ENCODE data around the gene PSEN1. TPM values are rescaled to one million over a fixed set of nuclear protein-coding genes. Genes with fewer than 3 reads are reported as not detected.

Gene PSEN1
- total and polyA plus RNA-seq, 10 donors: 15.9 to 74.7 (median 47.2) TPM

DNA sequence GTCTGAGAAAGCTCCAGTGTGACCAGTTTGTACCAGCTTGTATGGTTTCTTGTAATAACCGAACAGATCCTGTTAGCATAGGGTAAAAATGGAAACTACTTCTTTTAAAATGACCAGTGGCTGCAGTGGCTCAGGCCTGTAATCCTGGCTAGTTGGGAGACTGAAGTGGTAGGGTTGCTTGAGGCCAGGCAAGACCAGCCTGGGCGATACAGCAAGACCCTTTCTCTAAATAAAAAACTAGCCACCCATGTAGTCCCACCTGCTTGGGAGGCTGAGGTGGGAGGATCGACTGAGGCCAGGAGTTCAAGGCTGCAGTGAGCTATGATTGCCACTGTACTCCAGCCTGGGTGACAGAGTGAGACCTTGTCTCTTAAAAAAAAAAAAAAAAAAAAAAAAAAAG lies 7.3 kb downstream of the PSEN1 start:
- Histone ChIP-seq H3K4me1 (peaks cover 4 to 71% (median 32%) of the 10 kb centered on the region in 6 donors), H3K36me3 (peaks cover 0 to 22% (median 10%) of the 10 kb centered on the region in 6 donors), H3K4me3 (no peak overlapping the region), H3K27me3 (replicated peaks in 1 of 7) (no peaks in the 10 kb centered on the region), H3K9me3 (no peaks in the 10 kb centered on the region), H3K27ac (no peak overlapping the region)
- no peak for TF ChIP-seq POLR2AphosphoS5 (IDR thresholded peaks at IDR 0.05)
- TF ChIP-seq, protein P1, sequence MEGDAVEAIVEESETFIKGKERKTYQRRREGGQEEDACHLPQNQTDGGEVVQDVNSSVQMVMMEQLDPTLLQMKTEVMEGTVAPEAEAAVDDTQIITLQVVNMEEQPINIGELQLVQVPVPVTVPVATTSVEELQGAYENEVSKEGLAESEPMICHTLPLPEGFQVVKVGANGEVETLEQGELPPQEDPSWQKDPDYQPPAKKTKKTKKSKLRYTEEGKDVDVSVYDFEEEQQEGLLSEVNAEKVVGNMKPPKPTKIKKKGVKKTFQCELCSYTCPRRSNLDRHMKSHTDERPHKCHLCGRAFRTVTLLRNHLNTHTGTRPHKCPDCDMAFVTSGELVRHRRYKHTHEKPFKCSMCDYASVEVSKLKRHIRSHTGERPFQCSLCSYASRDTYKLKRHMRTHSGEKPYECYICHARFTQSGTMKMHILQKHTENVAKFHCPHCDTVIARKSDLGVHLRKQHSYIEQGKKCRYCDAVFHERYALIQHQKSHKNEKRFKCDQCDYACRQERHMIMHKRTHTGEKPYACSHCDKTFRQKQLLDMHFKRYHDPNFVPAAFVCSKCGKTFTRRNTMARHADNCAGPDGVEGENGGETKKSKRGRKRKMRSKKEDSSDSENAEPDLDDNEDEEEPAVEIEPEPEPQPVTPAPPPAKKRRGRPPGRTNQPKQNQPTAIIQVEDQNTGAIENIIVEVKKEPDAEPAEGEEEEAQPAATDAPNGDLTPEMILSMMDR (IDR thresholded peaks at IDR 0.05 in 8 of 11, conservative IDR thresholded peaks at IDR 0.05 in 3 of 11): no peak
- no peak for TF ChIP-seq POLR2A (IDR thresholded peaks at IDR 0.05)
- DNase-seq: no peak
- intact Hi-C loops (cut with DNase I; ENCODE audit: low total_unique reads): no loop called here
- 90 to 95% (median 92%) methylated on average over 3 of the region's 3 CpGs for WGBS, 5 donors

DNA sequence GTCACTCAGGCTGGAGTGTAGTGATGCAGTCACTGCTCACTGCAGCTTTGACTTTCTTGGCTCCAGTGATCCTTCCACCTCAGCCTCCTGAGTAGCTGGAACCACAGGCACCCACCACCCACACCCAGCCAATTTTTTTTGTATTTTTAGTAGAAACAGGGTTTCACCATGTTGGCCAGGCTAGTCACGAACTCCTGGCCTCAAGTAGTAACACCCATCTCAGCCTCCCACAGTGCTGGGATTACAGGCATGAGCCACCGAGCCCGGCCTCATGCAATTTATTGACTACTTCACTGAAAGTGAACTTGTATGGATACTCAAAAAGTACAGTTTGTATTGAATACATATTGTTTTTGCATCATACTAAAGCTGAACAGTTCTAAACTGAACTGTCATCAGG lies 9.1 kb downstream of the PSEN1 start:
- Histone ChIP-seq H3K36me3 (peaks cover 0 to 40% (median 24%) of the 10 kb centered on the region in 6 donors), H3K4me3 (no peak overlapping the region), H3K27me3 (replicated peaks in 1 of 7) (no peaks in the 10 kb centered on the region), H3K9me3 (no peaks in the 10 kb centered on the region), H3K4me1 (peaks cover 0 to 55% (median 20%) of the 10 kb centered on the region in 6 donors), H3K27ac (no peak overlapping the region)
- 91 to 98% (median 95%) methylated on average over 3 of the region's 3 CpGs for WGBS, 5 donors
- TF ChIP-seq POLR2AphosphoS5 (IDR thresholded peaks at IDR 0.05) (no peak), POLR2A (IDR thresholded peaks at IDR 0.05) (no peak)
- TF ChIP-seq, protein P1 (IDR thresholded peaks at IDR 0.05 in 8 of 11, conservative IDR thresholded peaks at IDR 0.05 in 3 of 11): no peak
- intact Hi-C loops (cut with DNase I; ENCODE audit: low total_unique reads): no loop called here
- no peak for DNase-seq

DNA sequence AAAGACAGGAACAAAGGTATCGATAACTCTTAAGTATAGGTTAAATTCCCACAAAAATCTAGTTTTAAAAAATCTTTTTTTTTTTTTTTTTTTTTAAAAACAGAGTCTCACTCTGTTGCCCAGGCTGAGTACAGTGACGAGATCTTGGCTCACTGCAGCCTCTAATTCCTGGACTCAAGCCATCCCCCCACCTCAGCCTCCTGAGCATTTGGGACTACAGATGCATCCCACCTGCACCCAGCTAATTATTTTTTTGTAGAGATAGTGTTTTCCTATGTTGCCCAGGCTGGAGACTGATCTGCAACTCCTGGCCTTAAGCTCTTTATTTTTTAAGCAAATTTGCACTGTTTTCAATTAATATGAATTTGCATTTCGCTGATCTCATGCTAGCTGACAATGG lies 9.8 kb downstream of the PSEN1 start:
- no peaks in the 10 kb centered on the region for H3K27me3 ChIP-seq (replicated peaks in 1 of 7)
- peaks cover 0 to 47% (median 13%) of the 10 kb centered on the region in 6 donors for H3K4me1 ChIP-seq
- no peak overlapping the region for H3K27ac ChIP-seq
- no peak overlapping the region for H3K4me3 ChIP-seq
- H3K9me3 ChIP-seq: no peaks in the 10 kb centered on the region
- intact Hi-C loops (cut with DNase I; ENCODE audit: low total_unique reads): no loop called here
- TF ChIP-seq, protein P1 (IDR thresholded peaks at IDR 0.05 in 8 of 11, conservative IDR thresholded peaks at IDR 0.05 in 3 of 11): no peak
- no peak for TF ChIP-seq POLR2AphosphoS5 (IDR thresholded peaks at IDR 0.05)
- TF ChIP-seq POLR2A (IDR thresholded peaks at IDR 0.05): no peak
- peaks cover 0 to 47% (median 30%) of the 10 kb centered on the region in 6 donors for H3K36me3 ChIP-seq
- no peak for DNase-seq
- WGBS, 5 donors: 83 to 97% (median 92%) methylated on average over 3 of the region's 3 CpGs

DNA sequence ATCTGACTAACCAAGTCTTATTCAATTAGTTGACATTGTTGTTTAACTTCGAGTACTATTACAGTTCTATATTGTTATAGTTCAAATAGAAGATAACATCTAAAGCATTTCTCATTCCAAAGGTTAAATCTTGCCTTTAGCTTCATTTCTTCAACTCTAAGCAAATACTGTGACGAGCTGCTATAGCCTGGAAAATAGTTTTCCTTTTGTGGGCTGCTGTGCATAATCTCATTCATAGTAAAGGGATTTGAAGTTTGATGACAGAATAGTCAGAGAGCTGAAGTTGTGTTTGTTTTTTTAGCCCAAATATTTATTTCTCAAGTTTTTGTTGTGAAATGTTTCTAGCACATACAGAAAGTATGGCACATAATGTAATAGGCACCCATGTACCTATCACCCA lies 13.4 kb downstream of the PSEN1 start:
- no peaks in the 10 kb centered on the region for H3K27me3 ChIP-seq (replicated peaks in 1 of 7)
- H3K4me3 ChIP-seq: no peak overlapping the region
- TF ChIP-seq, protein P1 (IDR thresholded peaks at IDR 0.05 in 8 of 11, conservative IDR thresholded peaks at IDR 0.05 in 3 of 11): no peak
- TF ChIP-seq POLR2A (IDR thresholded peaks at IDR 0.05): no peak
- TF ChIP-seq POLR2AphosphoS5 (IDR thresholded peaks at IDR 0.05): no peak
- peaks cover 0 to 77% (median 42%) of the 10 kb centered on the region in 6 donors for H3K36me3 ChIP-seq
- H3K27ac ChIP-seq: no peak overlapping the region
- intact Hi-C loops (cut with DNase I; ENCODE audit: low total_unique reads): no loop called here
- no peaks in the 10 kb centered on the region for H3K9me3 ChIP-seq
- DNase-seq: no peak
- 76 to 97% (median 94%) methylated on average over 2 of the region's 2 CpGs for WGBS, 5 donors
- peaks cover 0 to 14% (median 1%) of the 10 kb centered on the region in 6 donors for H3K4me1 ChIP-seq
